Panc1 (cell line): ENCODE data around the gene TVP23A. TPM values are rescaled to one million over a fixed set of nuclear protein-coding genes. Genes with fewer than 3 reads are reported as not detected.
"Not testable (repeated sequence)": the region's sequence is repeated elsewhere in the genome, so short reads cannot be mapped to it uniquely, and the experiment has no call there.

Experiments
- ATAC-seq: fragments of 200-7000 bp; cut with Tn5 transposase; 2 replicates; pipeline ENCODE4 v1.9.1; 2020; ENCODE audit warnings: mild to moderate bottlenecking, moderate library complexity
- BruUV-seq: library from RNA; stranded (reverse); fragments of 400-500 nt; replicated peaks from 2 replicates; lab custom pipeline; 2021; lab: Mats Ljungman, UMichigan
- CTCF ChIA-PET: fragments of 300-600 bp; sonication (Branson Sonifier 250); formaldehyde crosslinking; loops from one replicate; lab custom pipeline; 2022; ENCODE audit warnings: antibody characterized with exemption; lab: Charles Lee
- POLR2A ChIA-PET: fragments of 300-600 bp; sonication (Branson Sonifier 250); formaldehyde crosslinking; loops from one replicate; lab custom pipeline; 2022; ENCODE audit warnings: antibody characterized with exemption; lab: Charles Lee
- DNase-seq: peaks from one replicate; pipeline ENCODE4 v3.0.0-alpha.2; 2010; ENCODE audit warnings: low read depth, low spot score
- H3K27ac ChIP-seq: 2 replicates; pipeline ENCODE4 v1.5.1; 2011; ENCODE audit warnings: mild to moderate bottlenecking, low read length, inconsistent platforms
- H3K27me3 ChIP-seq: fragments of 200-500 bp; sonication (Bioruptor generic); 2 replicates; pipeline ENCODE4 v1.6.0; 2014; ENCODE audit warnings: low read length, inconsistent platforms; ENCODE audit not compliant: control insufficient read depth, insufficient read depth
- H3K36me3 ChIP-seq: fragments of 200-500 bp; sonication (Bioruptor generic); 2 replicates; pipeline ENCODE4 v1.5.1; 2014; ENCODE audit warnings: inconsistent platforms, mild to moderate bottlenecking, low read length, moderate library complexity; ENCODE audit not compliant: control insufficient read depth, insufficient read depth
- H3K4me1 ChIP-seq: 2 replicates; pipeline ENCODE4 v1.5.1; 2011; ENCODE audit warnings: inconsistent platforms, mild to moderate bottlenecking, low read length, moderate library complexity; ENCODE audit not compliant: control insufficient read depth, insufficient read depth
- H3K4me3 ChIP-seq, 2 experiments: 2 replicates each; pipeline ENCODE4 v1.5.1; 2011 to 2012; ENCODE audit warnings: low read depth in 2 of 2, low read length in 2 of 2, mild to moderate bottlenecking in 2 of 2, inconsistent platforms in 1 of 2, moderate library complexity in 1 of 2
- H3K9me3 ChIP-seq: fragments of 200-500 bp; sonication (Bioruptor generic); 2 replicates; pipeline ENCODE4 v1.5.1; 2014; ENCODE audit warnings: low read depth, mild to moderate bottlenecking, inconsistent platforms, low read length, moderate library complexity; ENCODE audit not compliant: control insufficient read depth, insufficient read depth
- CTCF ChIP-seq: fragments of 450-650 bp; IDR thresholded peaks from 2 replicates; pipeline ENCODE4 v1.5.1; 2017; ENCODE audit warnings: mild to moderate bottlenecking
- POLR2AphosphoS5 ChIP-seq: IDR thresholded peaks from 2 replicates; pipeline ENCODE4 v1.6.1; 2012; ENCODE audit warnings: mild to moderate bottlenecking, low read depth, low read length, moderate library complexity
- REST ChIP-seq, 2 experiments: IDR thresholded peaks; 2 replicates each; pipeline ENCODE4 v1.6.1; 2011 to 2012; ENCODE audit warnings: low read depth in 2 of 2, control low read depth in 1 of 2, low read length in 1 of 2, mild to moderate bottlenecking in 1 of 2, moderate library complexity in 1 of 2; ENCODE audit not compliant: insufficient read depth in 1 of 2
- SIN3A ChIP-seq: IDR thresholded peaks from 2 replicates; pipeline ENCODE4 v1.6.1; 2012; ENCODE audit warnings: low read depth, mild to moderate bottlenecking, low read length, moderate library complexity, borderline replicate concordance; ENCODE audit not compliant: insufficient read depth
- TCF7L2 ChIP-seq: IDR thresholded peaks from 2 replicates; pipeline ENCODE4 v1.6.1; 2011; ENCODE audit warnings: mild to moderate bottlenecking, low read depth, low read length, inconsistent platforms
- in situ Hi-C: cut with HindIII; loops from 2 replicates; pipeline ENCODE4 v1.10.0; 2016; ENCODE audit warnings: low sequenced_read_pairs, low pct_unique_long_range_greater_than_20kb
- intact Hi-C: fragments of 100-400 bp; cut with micrococcal nuclease; formaldehyde crosslinking; loops from one replicate; pipeline ENCODE4 v1.10.0; 2022; ENCODE audit not compliant: unreplicated experiment
- total RNA-seq: library from RNA; stranded (reverse); gene quantifications from one replicate; pipeline ENCODE4 v1.2.1, GENCODE V29; 2021; ENCODE audit not compliant: unreplicated experiment

Gene TVP23A
- total RNA-seq, 1 experiment from 2014 or later = not detected

GRCh38 chr16:10741844-10742243 is 76.8 kb downstream of the TVP23A start:
- intact Hi-C loops = no loop called here
- DNase-seq (no peak), ATAC-seq (no peak)
- Histone ChIP-seq H3K4me3 (no peak overlapping the region), H3K9me3 (no peaks in the 10 kb centered on the region), H3K27me3 (no peaks in the 10 kb centered on the region), H3K4me1 (peaks cover 28% of the 10 kb centered on the region), H3K36me3 (no peaks in the 10 kb centered on the region), H3K27ac (peak overlapping the region; percentile 53)
- TF ChIP-seq SIN3A (no peak), POLR2AphosphoS5 (no peak), CTCF (no peak), TCF7L2 (no peak), REST (IDR thresholded peaks at IDR 0.05; ENCODE audit: insufficient read depth in 1 of 2, low read depth in 2 of 2, low read length in 1 of 2) (no peak)
- no TSS peak for BruUV-seq
- ChIA-PET CTCF (no interaction called here), POLR2A (no interaction called here)
- in situ Hi-C loops = no loop called here

- ATAC-seq, H3K27ac ChIP-seq, DNase-seq, H3K27me3 ChIP-seq, BruUV-seq, intact Hi-C loops, H3K9me3 ChIP-seq, POLR2A ChIA-PET, in situ Hi-C loops, H3K36me3 ChIP-seq, H3K4me3 ChIP-seq: not testable (repeated sequence)
- CTCF ChIA-PET = interaction anchor here (0.6 kb wide), 1 partner anchor 176 kb away, joined by 8 read pairs; no protein-coding TSS in a partner anchor
- H3K4me1 ChIP-seq = peaks cover 28% of the 10 kb centered on the region
These were observed 77.3 kb downstream of the TVP23A start for GRCh38 chr16:10741249-10741648.

GRCh38 chr16:10740845-10741208 is 77.8 kb downstream of the TVP23A start:
- CTCF ChIA-PET = interaction anchor here (0.6 kb wide), 1 partner anchor 177 kb away, joined by 8 read pairs; no protein-coding TSS in a partner anchor
- DNase-seq = no peak
- intact Hi-C loops = no loop called here

More at GRCh38 chr16:10740845-10741208, 77.8 kb downstream of the TVP23A start:
- no peak for TF ChIP-seq TCF7L2
- no peak for TF ChIP-seq POLR2AphosphoS5
- TF ChIP-seq CTCF = no peak
- TF ChIP-seq SIN3A = no peak
- TF ChIP-seq REST (IDR thresholded peaks at IDR 0.05; ENCODE audit: insufficient read depth in 1 of 2, low read depth in 2 of 2, low read length in 1 of 2) = no peak
- peaks cover 28% of the 10 kb centered on the region for H3K4me1 ChIP-seq
- POLR2A ChIA-PET = no interaction called here
- no peak for ATAC-seq
- no peak overlapping the region for H3K4me3 ChIP-seq
- no peaks in the 10 kb centered on the region for H3K27me3 ChIP-seq
- H3K9me3 ChIP-seq = no peaks in the 10 kb centered on the region
- no TSS peak for BruUV-seq
- H3K27ac ChIP-seq = no peak overlapping the region
- no peaks in the 10 kb centered on the region for H3K36me3 ChIP-seq
- in situ Hi-C loops = no loop called here
